ENCODE data around the gene ASPSCR1. TPM values are rescaled to one million over a fixed set of nuclear protein-coding genes. Genes with fewer than 3 reads are reported as not detected.

Gene ASPSCR1
- total and polyA plus RNA-seq, 2 of the 8 experiments (the other 6 are each of a cell fraction or from before 2014, with no cell fraction given), result 33.3 to 43.7 TPM

DNA sequence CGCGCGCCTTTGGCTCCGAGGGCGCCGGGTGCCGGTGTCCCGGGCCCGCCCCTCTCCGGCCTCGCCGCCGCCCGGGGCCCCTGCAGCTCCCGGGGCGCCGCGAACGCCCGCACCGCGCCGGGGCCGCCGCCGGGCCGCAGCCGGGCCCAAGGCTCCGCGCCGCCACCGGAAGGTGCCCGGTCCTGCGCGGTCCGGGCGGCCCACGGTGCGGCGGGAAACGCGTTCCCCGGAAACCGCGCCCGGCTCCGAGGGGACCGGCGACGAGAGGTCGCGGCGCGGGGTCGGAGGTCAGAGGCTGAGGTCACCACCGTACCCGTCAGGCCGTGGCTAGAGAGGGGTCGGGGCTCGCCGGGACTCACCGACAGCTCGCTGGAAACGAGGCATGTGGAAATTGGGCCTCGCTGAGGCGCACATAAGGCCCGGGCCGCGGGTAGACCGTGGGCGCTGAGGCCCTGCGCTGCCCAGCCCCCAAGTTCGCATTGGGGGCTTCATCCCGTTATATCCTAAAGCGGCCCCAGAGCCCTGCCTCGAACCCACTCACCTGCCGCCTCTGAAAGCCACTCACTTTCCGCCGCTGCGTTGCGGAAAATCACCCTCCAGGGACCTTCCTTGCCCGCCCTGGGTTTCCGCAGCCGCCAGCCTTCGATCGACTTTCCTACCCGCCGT lies 88.3 kb downstream of the ASPSCR1 start, which contains the start of gene DUS1L (continued):
- TF ChIP-seq MAFK (IDR thresholded peaks at IDR 0.05; ENCODE audit: low read depth, low read length) (no peak), HDAC2 (IDR thresholded peaks at IDR 0.05; ENCODE audit: borderline replicate concordance in 1 of 2, low read depth in 2 of 2, low read length in 2 of 2) (no peak), SIX5 (IDR thresholded peaks at IDR 0.05; ENCODE audit: low read depth, low read length) (peak; percentile 16; the same call in 1 of the 2 replicates), SIN3A (conservative IDR thresholded peaks at IDR 0.05 in 1 of 2, IDR thresholded peaks at IDR 0.05 in 1 of 2; ENCODE audit: low read depth in 1 of 2, low read length in 2 of 2) (peak; percentile 69 to 80; a peak in 3 of 4 replicates), TCF12 (IDR thresholded peaks at IDR 0.05; ENCODE audit: low read depth, low read length) (no peak), SP1 (IDR thresholded peaks at IDR 0.05; ENCODE audit: low read depth, low read length) (no peak), RBBP5 (IDR thresholded peaks at IDR 0.05; ENCODE audit: borderline replicate concordance, low read depth, low read length) (no peak; the same call in 1 of the 2 replicates), POLR2A (IDR thresholded peaks at IDR 0.05; ENCODE audit: control extremely low read depth in 1 of 2, low read depth in 2 of 2, low read length in 2 of 2) (no peak), GABPA (IDR thresholded peaks at IDR 0.05; ENCODE audit: borderline replicate concordance, insufficient read depth, low read length) (peak; percentile 99), TAF7 (optimal IDR thresholded peaks at IDR 0.05; ENCODE audit: borderline replicate concordance, low read depth, low read length) (peak; percentile 90), CHD1 (IDR thresholded peaks at IDR 0.05; ENCODE audit: low read depth, low read length) (no peak), SP4 (IDR thresholded peaks at IDR 0.05; ENCODE audit: low read length) (peak; percentile 54; the same call in 1 of the 2 replicates), RAD21 (IDR thresholded peaks at IDR 0.05 in 1 of 2, conservative IDR thresholded peaks at IDR 0.05 in 1 of 2; ENCODE audit: low read depth in 2 of 2, low read length in 2 of 2) (no peak), MAX (IDR thresholded peaks at IDR 0.05) (peak; percentile 66), USF2 (IDR thresholded peaks at IDR 0.05; ENCODE audit: low read length) (no peak), HDAC6 (IDR thresholded peaks at IDR 0.05; ENCODE audit: low read depth, low read length) (no peak), TEAD4 (IDR thresholded peaks at IDR 0.05; ENCODE audit: low read depth, low read length) (no peak), CHD2 (IDR thresholded peaks at IDR 0.05; ENCODE audit: low read length) (peak; percentile 73), KDM4A (IDR thresholded peaks at IDR 0.05; ENCODE audit: low read depth, low read length, severe bottlenecking) (peak; percentile 71), CREB1 (IDR thresholded peaks at IDR 0.05) (peak; percentile 64), FOSL1 (IDR thresholded peaks at IDR 0.05; ENCODE audit: insufficient read depth, low read depth, low read length) (no peak), SUZ12 (IDR thresholded peaks at IDR 0.05; ENCODE audit: low read length) (no peak)
- TF ChIP-seq, protein P1, sequence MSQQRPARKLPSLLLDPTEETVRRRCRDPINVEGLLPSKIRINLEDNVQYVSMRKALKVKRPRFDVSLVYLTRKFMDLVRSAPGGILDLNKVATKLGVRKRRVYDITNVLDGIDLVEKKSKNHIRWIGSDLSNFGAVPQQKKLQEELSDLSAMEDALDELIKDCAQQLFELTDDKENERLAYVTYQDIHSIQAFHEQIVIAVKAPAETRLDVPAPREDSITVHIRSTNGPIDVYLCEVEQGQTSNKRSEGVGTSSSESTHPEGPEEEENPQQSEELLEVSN (IDR thresholded peaks at IDR 0.05), result no peak; the same call in 1 of the 2 replicates
